ENCODE data around the gene BANF1.

BANF1 gene, protein sequence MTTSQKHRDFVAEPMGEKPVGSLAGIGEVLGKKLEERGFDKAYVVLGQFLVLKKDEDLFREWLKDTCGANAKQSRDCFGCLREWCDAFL

DNA sequence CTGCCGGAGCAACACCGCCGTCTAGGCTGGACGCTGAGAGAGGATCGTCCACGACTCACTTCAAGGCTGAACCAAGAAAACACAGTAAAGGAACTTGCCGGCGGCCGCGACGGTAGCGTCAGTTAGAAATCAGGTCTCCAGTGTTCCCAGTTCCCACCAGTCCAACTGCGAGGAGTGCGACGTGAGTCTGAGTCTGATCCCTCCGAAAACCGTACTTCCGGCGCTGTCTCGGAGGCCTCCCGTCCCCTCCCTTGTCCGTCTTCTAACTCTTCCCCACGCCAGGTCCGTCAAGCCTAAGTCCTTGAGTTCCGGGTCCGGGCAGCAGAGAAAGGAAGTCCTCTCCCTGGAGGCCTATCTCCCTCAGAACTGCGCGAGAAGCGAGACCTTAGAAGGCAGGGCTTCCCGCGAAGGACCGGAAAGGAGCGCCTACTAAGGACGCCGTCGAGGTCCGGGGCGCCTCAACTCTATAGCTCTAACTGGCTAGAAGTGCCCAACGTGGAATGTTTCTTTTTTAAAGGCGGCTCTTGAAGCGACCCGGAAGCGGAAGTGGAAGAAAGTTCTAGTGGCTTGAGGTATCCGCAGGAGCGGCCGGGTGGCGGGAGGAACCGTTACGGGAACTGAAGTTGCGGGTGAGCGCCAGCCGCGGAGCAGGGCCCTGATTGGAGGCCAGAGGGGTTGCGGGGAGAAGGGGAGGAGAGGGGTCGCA is at the start of gene BANF1, which contains the start of gene EIF1AD:
Gene BANF1, plus strand, starts transcription at position 562 of the 706 bp plus-strand sequence. CDS start 748 bp downstream, outside the sequence.
Gene EIF1AD, minus strand, starts transcription at position 216 of the 706 bp plus-strand sequence. CDS start 1,768 bp downstream, outside the sequence.
- peak; percentile 98 for DNase-seq

DNA sequence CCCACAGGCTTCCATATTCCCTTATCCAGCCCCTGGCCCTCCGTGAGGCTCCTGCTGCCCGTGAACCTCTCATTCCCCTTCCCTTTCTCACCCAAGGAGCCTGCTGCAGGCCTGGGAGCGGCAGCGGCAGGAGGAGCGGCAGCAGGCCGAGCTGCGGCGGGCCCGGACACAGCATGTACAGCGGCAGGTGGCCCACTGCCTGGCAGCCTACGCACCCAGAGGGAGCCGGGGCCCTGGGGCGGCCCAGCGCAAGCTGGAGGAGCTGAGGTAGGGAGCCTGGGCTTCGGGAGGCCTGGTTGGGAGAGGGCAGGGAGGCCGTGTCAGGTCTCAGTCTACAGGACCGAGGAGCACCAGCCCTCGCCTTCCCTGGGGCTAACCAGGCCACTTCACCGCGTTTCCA is 48.8 kb upstream of the BANF1 start:
- no peak for DNase-seq

DNA sequence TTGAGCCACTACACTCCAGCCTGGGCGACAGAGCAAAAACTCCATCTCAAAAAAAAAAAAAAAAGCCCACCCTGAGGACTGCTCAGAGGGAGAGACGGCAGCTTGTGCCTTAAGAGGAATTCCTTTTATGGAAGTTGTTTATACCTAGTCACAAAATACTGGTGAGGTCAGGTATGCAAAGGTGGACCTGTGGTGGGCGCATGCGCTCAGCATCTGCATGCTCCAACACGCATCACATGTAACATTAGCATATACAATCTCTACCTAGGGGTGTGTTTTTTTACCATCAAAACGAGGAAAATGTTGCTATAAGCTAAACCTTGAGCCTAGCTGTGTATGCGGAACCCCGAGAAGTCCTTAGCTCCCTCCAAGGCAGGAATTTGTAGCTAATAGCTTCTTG is 47.5 kb upstream of the BANF1 start:
- no peak for DNase-seq

DNA sequence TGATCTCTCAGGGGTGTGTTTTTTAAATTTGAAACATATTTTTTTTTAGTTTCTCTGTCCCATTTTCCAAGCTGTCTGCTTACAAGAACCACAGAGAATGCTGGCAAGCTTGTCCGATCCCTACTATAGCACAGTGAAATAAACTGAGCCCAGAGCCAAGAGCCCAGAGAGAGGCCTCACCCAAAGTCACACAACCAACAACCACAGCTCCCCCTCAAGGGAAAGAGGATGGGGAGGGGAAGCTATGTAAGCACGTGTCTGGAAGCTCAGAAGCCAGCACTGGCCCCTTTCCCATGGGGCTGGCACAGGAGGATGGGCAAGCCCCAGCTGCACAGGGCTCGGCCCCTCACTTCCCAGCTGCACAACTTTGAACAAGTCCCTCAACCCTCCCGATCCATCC is 44.0 kb upstream of the BANF1 start:
- DNase-seq: no peak

DNA sequence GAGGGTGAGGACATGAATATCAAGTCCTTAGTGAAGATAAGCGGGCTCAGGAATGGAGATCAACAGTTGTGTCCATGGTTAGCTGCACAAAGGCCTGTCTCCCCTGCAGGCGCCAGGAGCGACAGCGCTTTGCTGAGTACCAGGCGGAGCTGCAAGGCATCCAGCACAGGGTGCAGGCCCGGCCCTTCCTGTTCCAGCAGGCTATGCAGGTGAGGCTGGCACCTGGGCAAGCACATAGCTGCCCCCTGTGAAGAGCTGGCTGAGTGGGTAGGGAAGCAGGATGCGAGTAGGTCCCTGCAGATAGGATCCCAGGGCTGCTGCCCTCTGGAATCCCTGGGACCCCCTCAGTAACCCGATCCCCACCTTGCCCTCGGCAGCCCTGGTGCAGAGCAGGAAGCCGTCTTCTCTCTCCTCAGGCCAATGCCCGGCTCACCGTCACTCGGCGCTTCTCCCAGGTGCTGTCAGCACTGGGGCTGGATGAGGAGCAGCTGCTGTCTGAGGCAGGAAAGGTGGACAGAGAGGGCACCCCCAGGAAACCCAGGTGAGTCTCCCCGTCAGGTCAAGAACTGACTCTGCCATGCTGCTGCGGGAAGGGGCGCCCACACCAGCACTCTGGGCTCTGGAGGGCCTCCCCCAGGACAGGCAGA is 43.4 kb upstream of the BANF1 start:
- DNase-seq: no peak

DNA sequence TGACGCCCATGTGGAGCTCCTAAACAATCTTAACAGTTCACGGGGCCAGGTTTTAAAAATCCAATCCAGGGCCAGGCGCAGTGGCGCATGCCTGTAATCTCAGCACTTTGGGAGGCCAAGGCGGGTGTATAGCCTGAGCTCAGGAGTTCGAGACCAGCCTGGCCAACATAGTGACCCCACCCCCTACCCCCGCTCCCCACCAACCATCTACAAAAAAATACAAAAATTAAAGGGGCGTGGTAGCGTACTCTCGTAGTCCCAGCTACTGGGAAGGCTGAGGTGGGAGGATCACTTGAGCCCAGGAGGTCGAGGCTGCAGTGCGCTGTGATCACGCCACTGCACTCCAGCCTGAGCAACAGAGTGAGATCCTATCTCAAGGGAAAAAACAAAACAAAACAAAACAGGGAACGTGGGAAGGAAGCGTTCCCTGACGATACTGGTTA is 41.5 kb upstream of the BANF1 start:
- DNase-seq: no peak

DNA sequence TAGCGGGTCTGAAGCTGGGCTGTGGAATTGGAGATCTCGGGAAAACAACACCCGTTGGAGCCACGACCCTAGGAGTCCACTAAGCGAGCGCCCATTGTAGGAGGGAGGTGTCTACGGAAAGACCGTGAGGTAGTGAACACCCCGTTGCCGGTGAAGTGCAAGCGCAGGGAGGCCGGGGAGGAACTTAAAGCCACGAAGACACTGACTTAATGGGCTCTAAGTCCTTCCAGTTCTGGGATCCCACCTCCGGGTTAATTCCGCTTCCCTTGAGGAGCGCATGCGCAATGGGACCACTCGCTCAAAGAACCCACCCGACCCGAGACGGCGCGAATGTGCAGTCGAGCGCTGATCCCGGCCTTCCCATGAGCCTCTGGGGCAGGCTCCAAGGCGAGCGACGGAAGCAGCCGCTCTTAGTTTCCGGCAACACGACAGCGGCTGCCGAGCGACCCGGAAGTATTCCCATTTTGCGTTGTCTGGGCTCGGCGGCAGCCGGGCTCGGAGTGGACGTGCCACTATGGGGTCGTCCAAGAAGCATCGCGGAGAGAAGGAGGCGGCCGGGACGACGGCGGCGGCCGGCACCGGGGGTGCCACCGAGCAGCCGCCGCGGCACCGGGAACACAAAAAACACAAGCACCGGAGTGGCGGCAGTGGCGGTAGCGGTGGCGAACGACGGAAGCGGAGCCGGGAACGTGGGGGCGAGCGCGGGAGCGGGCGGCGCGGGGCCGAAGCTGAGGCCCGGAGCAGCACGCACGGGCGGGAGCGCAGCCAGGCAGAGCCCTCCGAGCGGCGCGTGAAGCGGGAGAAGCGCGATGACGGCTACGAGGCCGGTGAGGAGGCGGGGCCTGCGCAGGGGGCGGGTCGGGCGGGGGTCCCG is 40.8 kb upstream of the BANF1 start, which contains the start of gene SART1:
Gene SART1, plus strand, starts transcription at position 468 of the 874 bp plus-strand sequence. Its CDS starts 47 bp downstream, at position 515.
- peak; percentile 99 for DNase-seq

DNA sequence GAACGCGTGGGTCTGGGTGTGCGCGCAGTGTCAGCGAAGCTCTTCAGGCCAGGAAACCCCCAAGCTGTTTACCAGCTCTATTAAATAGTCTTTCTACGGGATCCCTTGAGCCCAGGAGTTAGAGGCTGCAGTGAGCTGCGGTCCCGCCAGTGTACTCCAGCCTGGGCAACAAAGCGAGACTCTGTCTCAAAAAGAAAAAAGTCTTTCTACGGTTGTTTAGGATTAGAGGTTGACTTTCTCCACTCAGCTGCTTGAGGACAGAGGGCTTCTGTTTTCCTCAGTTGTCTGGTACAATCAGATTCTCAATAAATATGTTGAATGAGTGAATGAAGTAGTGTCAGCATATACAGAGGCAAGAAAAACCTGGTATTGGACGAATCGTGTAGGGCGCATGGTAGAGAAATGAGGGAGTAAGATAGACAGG is 40.1 kb upstream of the BANF1 start:
- no peak for DNase-seq

DNA sequence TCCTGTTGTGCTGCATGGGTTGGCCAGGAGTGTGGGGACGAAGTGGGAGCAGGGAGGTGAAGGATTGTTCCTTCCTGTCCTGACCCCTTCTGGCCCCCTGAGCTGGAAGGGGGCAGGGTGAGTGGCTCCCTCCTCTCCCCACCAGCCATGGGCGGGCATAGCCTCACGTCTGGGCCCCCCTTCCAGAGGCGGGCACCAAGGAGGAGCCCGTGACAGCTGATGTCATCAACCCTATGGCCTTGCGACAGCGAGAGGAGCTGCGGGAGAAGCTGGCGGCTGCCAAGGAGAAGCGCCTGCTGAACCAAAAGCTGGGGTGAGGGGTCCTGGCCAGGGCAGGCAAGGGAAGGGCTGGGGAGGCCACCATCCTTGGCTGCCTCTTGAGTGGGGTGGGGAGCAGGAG is 37.4 kb upstream of the BANF1 start:
- no peak for DNase-seq

DNA sequence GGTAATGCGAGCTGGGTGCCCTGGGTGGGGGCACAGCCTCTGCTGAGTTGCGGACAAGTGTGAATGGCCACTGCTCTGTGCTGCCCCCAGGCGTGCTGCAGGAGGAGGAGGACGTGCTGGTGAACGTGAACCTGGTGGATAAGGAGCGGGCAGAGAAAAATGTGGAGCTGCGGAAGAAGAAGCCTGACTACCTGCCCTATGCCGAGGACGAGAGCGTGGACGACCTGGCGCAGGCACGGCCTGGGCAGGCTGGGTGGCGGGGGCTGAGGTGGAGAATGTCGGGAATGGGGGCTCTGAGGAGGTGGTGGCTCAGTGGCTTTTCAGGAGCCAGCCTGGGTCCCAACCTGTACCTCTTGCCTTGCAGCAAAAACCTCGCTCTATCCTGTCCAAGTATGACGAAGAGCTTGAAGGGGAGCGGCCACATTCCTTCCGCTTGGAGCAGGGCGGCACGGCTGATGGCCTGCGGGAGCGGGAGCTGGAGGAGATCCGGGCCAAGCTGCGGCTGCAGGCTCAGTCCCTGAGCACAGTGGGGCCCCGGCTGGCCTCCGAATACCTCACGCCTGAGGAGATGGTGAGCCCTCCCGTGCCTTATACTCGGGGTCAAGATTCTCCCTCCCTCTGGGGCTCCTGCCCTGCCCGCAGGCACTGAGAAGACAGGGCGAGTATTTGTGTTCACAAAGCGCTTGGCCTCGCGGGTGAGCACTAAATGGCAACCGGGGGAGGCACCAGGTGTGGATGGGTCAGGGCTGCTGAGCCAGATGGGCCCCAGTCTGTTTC is 36.1 kb upstream of the BANF1 start:
- no peak for DNase-seq

DNA sequence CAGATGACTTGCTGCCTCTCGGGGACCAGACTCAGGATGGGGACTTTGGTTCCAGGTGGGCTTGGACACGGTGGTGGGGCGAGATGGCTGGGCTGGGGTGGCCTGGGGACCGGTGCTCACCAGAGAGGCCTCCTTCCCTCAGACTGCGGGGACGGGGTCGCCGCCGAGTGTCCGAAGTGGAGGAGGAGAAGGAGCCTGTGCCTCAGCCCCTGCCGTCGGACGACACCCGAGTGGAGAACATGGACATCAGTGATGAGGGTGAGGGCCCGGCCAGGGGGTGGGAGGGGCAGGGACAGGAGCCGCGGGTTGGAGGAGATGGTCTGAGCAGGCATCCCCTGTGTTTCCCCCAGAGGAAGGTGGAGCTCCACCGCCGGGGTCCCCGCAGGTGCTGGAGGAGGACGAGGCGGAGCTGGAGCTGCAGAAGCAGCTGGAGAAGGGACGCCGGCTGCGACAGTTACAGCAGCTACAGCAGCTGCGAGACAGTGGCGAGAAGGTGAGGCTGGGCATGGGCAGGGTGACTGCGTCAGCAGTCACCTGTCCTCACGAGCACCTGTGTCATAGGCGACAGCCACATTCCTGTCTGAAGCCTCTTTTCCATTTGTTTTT is 34.9 kb upstream of the BANF1 start:
- no peak for DNase-seq

DNA sequence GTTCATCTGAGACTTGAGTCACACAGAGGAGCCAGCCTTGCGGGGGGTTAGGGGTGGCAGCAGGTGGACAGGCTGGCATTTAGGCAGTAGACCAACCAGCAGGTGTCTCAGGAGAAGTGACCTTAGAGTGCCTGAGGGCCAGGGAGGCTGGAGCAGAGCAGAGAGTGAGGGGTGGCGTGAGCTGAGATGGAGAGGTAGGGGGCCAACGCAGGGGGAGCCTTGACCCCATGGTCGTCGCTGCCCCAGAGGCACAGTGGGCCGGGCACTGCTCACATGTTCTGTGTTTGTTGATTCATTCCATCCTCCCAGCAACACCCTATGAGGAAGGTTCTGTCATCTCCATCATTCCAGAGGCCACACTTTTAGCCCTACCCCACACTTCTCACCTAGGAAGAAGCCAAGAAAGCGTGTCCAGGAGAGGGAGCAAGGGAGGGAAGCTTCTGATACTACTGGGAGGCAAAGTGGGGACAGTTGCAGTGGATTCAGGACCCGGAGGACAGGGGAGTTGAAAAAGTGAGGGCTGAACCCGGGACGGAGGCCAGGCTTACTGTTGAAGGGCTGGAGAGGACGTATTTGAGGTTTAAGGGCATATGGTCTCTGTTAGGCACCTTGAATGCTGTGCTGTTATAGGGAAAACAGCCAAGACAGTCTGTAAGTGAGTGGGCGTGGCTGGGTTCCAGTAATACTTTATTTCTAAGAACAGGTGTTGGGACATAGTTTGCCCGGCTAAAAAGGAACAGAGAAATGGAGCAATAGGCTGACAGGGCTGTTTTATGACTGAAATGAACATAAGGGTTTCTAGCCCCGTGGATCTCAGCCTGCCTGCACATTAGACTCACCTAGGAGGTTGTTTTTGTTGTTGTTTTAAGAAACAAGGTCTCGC is 33.5 kb upstream of the BANF1 start:
- no peak for DNase-seq

DNA sequence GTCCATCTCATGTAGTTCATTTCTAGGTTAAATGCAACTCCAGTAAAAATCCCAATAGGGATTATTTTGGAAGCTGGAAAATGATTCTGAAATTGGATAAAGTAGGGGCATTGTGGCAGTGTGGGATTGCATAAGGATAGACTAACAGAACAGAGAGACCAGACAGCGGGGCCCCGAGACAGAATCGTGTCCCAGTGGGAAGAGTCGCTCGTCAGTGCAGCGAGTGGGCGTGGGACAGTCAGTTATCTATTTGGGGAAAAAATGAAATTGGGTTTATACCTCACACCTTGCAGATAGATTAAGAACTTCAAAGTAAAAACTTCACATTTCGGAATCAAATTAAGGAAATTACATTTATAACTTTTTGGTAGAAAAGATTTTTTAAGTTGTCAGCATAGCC is 30.2 kb upstream of the BANF1 start:
- no peak for DNase-seq

DNA sequence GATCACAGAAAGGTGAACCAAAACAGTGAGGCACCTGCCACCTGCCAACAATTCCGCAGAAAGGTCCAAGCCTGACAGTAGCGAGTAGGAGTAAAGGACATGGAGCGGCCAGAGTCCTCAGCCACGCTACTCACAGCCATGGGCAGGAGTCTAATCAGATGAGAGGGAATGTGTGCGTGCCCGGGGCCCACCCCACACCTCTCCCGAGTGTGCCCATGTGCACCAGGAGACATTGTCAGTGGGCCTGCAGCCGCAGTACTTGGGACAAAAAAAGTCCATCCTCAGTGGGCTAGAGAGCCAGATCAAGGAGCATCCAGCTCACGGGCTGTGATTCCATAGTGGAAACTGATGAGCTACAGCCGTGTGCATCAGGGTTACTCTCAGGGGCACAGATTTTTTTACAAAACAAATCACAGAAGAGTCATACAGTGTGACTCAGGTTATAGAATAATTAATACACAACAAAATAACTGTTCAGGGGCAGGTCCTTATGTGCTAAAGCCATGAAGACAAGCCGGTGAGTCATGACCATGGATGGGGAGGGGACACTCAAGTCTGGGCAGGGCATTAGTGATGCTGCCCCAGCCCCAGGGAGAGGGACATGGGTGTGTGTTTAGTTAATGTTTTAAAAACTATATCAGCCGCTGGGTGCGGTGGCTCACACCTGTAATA is 28.7 kb upstream of the BANF1 start:
- no peak for DNase-seq

DNA sequence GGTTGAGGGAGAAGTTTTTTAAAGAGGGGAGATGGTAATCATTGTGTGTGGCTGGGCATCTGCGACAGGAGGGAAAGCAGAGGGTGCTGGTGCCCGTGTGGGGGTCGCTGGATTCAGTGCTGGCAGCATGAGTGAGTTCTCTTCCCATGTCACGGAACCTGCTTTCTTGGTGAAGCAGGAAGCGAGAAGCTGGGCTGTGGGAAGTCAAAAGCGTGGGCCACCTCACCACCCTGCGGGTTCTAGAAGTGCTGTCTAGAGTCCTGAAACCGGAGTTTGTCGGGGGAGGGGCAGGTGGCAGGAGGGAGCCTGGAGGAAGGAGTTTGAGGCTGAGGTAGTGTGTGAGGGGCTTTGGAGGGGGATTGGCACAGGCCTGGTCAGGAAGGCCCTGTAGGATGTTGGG is 26.5 kb upstream of the BANF1 start:
- DNase-seq: no peak

DNA sequence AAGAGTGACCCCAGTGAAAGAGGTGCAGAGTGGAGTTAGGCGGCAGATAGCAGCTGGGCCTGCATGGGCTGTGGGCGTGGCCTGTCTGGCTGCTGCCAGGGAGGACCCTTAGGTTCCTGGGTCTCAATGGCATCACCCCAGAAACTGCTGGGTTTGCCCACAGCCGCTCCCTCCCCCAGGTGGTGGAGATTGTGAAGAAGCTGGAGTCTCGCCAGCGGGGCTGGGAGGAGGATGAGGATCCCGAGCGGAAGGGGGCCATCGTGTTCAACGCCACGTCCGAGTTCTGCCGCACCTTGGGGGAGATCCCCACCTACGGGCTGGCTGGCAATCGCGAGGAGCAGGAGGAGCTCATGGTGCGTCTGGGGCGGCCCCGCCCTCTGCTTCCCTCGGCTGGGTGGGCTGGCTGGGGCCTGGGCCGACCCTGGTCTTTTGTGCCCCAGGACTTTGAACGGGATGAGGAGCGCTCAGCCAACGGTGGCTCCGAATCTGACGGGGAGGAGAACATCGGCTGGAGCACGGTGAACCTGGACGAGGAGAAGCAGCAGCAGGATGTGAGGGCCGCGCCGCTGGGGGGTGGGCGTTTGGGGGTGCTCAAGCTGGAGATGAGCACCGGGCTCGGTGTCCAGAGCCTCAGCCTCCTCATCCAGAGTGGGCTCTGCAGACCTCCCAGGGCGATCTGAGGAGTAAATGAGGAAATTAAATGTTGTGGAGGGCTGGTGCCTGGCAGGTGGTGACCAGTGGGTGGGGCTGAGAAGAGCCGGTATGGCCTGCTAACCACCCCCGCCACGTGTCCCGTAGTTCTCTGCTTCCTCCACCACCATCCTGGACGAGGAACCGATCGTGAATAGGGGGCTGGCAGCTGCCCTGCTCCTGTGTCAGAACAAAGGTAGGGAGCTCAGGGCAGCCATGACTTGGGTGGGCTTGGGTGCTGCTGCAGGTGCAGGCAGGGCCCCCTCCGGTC is 25.8 kb upstream of the BANF1 start:
- no peak for DNase-seq

DNA sequence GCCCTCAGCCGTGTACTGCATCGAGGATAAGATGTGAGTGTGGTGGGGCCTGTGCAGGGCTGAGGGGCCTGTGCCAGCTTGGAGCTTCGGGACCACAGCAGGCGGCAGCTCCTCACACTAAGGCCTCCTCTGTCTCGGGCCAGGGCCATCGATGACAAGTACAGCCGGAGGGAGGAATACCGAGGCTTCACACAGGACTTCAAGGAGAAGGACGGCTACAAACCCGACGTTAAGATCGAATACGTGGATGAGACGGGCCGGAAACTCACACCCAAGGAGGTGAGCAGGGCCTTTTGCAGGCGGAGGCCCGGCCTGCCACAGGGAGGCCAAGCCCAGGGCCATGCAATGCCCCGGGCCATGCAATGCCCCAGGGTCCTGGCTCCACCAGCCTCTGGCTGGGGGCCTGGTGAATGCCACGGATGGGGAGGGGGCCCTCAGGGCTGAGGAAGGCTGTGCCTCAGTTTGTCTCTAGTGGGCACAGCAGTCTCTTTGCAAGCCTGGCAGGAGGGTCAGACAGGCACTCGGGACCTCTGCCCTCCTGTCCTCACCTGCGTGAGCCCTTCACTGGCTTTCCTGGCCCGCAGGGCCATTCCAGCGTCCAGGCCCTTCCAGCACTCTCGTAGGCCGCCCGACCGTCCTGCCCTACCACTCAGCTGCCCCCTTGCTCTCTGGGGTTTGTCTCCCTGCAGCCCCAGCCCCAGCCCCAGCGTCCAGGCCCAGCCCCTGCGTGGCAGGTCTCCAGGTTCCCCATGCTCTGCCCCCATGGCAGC is 24.5 kb upstream of the BANF1 start:
- DNase-seq: no peak
